HEK293T (cell line): ENCODE measurements around the gene TBC1D12.
"Not testable (repeated sequence)": the region's sequence is repeated elsewhere in the genome, so short reads cannot be mapped to it uniquely, and the experiment has no call there.

Source experiments
- CTCF ChIA-PET: fragments of 350-600 bp; formaldehyde crosslinking; extraction: SDS; loops from one replicate; lab custom pipeline; 2021; ENCODE audit warnings: antibody characterized with exemption, inconsistent platforms; lab: Yijun Ruan, JAX
- POLR2A ChIA-PET: fragments of 350-600 bp; formaldehyde crosslinking; extraction: SDS; loops from one replicate; lab custom pipeline; 2020; ENCODE audit warnings: antibody characterized with exemption, inconsistent platforms; lab: Yijun Ruan, JAX
- DNase-seq: peaks from one replicate; pipeline ENCODE4 v3.0.0; 2012; ENCODE audit warnings: mixed read lengths; ENCODE audit errors: extremely low spot score
- ARNT ChIP-seq: fragments of 450-650 bp; IDR thresholded peaks from 2 replicates; pipeline ENCODE4 v1.6.1; 2017; ENCODE audit warnings: mild to moderate bottlenecking
- BHLHE40 ChIP-seq: fragments of 450-650 bp; IDR thresholded peaks from 2 replicates; pipeline ENCODE4 v1.6.1; 2016; ENCODE audit warnings: mild to moderate bottlenecking, moderate library complexity, borderline replicate concordance
- CTBP1 ChIP-seq: fragments of 450-650 bp; IDR thresholded peaks from 2 replicates; pipeline ENCODE4 v1.6.1; 2016; ENCODE audit warnings: borderline replicate concordance
- ELF4 ChIP-seq: fragments of 450-650 bp; IDR thresholded peaks from 2 replicates; pipeline ENCODE4 v1.6.1; 2017; ENCODE audit warnings: antibody characterized with exemption
- FOXA1 ChIP-seq: fragments of 450-650 bp; IDR thresholded peaks from 2 replicates; pipeline ENCODE4 v1.6.1; 2016; ENCODE audit warnings: mild to moderate bottlenecking
- FOXK2 ChIP-seq: fragments of 450-650 bp; IDR thresholded peaks from 2 replicates; pipeline ENCODE4 v1.6.1; 2016; ENCODE audit warnings: mild to moderate bottlenecking
- FOXM1 ChIP-seq: fragments of 450-650 bp; IDR thresholded peaks from 2 replicates; pipeline ENCODE4 v1.6.1; 2017; ENCODE audit warnings: mild to moderate bottlenecking, borderline replicate concordance
- HDGF ChIP-seq: fragments of 450-650 bp; IDR thresholded peaks from 2 replicates; pipeline ENCODE4 v1.6.1; 2017; ENCODE audit warnings: antibody characterized with exemption, borderline replicate concordance
- L3MBTL2 ChIP-seq: fragments of 450-650 bp; conservative IDR thresholded peaks from 2 replicates; pipeline ENCODE4 v1.6.1; 2016; ENCODE audit warnings: mild to moderate bottlenecking
- LEF1 ChIP-seq: fragments of 450-650 bp; IDR thresholded peaks from 2 replicates; pipeline ENCODE4 v1.6.1; 2017; ENCODE audit warnings: mild to moderate bottlenecking, borderline replicate concordance
- NFRKB ChIP-seq: fragments of 450-650 bp; IDR thresholded peaks from 2 replicates; pipeline ENCODE4 v1.6.1; 2016; ENCODE audit warnings: mild to moderate bottlenecking, moderate library complexity
- SP1 ChIP-seq: fragments of 450-650 bp; IDR thresholded peaks from 2 replicates; pipeline ENCODE4 v1.6.1; 2017
- SUZ12 ChIP-seq: fragments of 450-650 bp; IDR thresholded peaks from 2 replicates; pipeline ENCODE4 v1.6.1; 2016; ENCODE audit warnings: mild to moderate bottlenecking
- TARDBP ChIP-seq: fragments of 450-650 bp; IDR thresholded peaks from 2 replicates; pipeline ENCODE4 v1.6.1; 2016
- ZNF384 ChIP-seq: fragments of 450-650 bp; IDR thresholded peaks from 2 replicates; pipeline ENCODE4 v1.6.1; 2016
- TF ChIP-seq, protein P1 (sequence below): fragments of 450-650 bp; IDR thresholded peaks from 2 replicates; pipeline ENCODE4 v1.6.1; 2016

Gene TBC1D12

DNA sequence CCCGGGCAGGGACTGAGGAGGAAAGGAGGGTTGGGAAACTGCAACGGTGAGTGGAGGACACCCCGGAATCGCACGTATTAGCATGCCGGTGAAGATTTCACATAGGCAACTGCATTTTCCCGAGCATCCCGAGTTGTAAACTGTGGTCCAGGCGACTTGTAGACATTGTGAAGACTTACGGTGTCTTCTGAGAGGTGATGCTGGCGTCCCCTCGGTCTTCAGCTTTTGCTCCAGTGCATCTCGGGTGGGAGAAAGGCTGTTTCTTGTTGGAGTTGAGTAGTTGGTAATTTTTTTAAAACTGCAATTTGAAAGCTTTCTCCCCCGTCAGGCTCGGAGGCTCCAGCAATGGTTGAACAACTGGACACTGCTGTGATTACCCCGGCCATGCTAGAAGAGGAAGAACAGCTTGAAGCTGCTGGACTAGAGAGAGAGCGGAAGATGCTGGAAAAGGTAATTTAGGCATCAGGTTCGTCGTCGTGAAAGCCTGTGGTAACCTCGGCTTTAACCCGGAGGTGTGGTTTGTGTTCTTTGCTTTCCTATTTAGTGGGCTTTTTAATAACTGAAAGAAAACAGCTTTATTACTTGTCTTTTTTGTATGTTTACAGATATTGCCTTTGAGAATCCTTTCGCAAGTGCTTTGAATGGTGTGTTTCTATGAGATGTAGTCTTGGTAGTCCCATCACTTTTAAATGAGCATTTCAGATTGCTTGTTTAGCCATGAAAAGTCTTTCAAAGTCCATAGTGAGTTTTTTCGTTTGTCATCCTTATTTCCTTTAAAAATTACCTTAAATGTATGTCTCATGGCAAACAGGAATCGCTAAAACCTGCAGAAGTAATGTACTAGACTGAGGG lies 143.9 kb downstream of the TBC1D12 start:
- CTCF ChIA-PET: no interaction called here

DNA sequence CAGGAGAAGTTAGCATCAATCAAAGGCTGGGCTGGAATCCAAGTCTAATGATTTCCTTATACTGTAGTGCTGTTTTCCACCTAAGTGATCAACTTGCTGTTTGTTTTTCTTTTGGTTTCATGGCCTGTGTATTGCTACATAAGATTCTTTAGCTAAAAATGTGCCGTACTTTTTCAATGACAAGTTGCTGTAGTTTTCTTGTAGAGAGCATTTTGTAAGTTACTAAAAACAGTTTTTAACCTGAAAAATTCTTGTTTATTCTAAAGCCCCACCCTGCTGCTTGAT lies 144.5 kb downstream of the TBC1D12 start:
- DNase-seq: no peak
- CTCF ChIA-PET: no interaction called here
- POLR2A ChIA-PET: interaction anchor here (0.9 to 2.8 kb wide), 3 partner anchors 9 to 63 kb away, joined by 3 to 11 read pairs (median 4); no protein-coding TSS in a partner anchor
- TF ChIP-seq FOXM1: no peak
- TF ChIP-seq, protein P1, sequence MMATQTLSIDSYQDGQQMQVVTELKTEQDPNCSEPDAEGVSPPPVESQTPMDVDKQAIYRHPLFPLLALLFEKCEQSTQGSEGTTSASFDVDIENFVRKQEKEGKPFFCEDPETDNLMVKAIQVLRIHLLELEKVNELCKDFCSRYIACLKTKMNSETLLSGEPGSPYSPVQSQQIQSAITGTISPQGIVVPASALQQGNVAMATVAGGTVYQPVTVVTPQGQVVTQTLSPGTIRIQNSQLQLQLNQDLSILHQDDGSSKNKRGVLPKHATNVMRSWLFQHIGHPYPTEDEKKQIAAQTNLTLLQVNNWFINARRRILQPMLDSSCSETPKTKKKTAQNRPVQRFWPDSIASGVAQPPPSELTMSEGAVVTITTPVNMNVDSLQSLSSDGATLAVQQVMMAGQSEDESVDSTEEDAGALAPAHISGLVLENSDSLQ: peak; percentile 63

More for the DNA sequence above, 143.9 kb downstream of the TBC1D12 start:
- no peak for TF ChIP-seq ARNT
- TF ChIP-seq FOXK2: no peak
- no peak for TF ChIP-seq TARDBP
- TF ChIP-seq NFRKB: no peak
- no peak for TF ChIP-seq BHLHE40
- no peak for TF ChIP-seq L3MBTL2
- TF ChIP-seq FOXA1: no peak
- no peak for TF ChIP-seq SUZ12
- TF ChIP-seq LEF1: no peak
- peak; percentile 28 for DNase-seq
- POLR2A ChIA-PET: interaction anchor here (0.6 to 2.8 kb wide), 12 partner anchors 8 to 429 kb away, joined by 3 to 11 read pairs (median 4); no protein-coding TSS in a partner anchor

DNA sequence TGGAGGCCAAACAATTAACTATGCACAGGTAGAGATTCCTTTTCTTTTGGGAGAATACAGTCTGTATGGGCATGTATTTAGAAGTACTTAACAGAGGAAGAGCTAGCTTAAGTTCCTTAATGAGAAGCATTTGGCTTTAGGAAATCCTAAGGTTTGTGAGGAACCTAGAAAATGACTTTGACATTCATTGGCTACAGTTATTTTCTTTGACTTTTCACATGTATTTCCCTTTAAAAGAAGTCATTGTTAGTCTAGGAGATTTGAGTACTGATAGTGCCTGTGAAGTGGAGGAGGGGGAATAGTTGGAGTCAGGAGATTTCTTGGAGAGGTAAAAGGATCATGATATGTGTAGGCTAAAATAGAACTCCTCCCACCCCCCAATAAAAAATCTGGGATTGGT lies 146.9 kb downstream of the TBC1D12 start:
- no peak for TF ChIP-seq FOXK2
- no peak for TF ChIP-seq SP1
- no peak for TF ChIP-seq LEF1
- no peak for TF ChIP-seq ZNF384
- no peak for TF ChIP-seq FOXM1
- no peak for TF ChIP-seq NFRKB
- TF ChIP-seq, protein P1: no peak
- no peak for TF ChIP-seq BHLHE40
- TF ChIP-seq FOXA1: no peak
- TF ChIP-seq ARNT: no peak
- no peak for DNase-seq
- CTCF ChIA-PET: interaction anchor here (0.6 kb wide), 1 partner anchor 15 kb away, joined by 3 read pairs; no protein-coding TSS in a partner anchor
- POLR2A ChIA-PET: no interaction called here

DNA sequence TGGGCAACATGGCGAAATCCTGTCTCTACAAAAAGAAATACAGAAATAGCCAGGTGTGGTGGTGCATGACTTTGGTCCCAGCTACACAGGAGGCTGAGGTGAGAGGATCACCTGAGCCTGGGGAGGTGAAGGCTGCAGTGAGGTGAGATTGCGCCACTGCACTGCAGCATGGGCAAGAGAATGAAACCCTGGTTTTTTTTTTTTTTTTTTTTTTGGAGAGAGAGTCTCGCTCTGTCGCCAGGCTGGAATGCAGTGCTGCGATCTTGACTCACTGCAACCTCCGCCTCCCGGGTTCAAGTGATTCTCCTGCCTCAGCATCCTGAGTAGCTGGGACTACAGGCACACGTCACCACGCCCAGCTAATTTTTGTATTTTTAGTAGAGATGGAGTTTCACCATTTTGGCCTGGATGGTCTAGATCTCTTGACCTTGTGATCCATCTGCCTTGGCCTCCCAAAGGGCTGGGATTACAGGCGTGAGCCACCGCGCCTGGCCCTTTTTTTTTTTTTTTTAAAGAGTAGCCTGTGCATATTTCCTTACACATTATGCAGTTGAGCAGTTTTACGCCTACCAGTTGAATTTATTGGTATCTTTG lies 165.5 kb downstream of the TBC1D12 start:
- DNase-seq, CTCF ChIA-PET, POLR2A ChIA-PET: not testable (repeated sequence)

DNA sequence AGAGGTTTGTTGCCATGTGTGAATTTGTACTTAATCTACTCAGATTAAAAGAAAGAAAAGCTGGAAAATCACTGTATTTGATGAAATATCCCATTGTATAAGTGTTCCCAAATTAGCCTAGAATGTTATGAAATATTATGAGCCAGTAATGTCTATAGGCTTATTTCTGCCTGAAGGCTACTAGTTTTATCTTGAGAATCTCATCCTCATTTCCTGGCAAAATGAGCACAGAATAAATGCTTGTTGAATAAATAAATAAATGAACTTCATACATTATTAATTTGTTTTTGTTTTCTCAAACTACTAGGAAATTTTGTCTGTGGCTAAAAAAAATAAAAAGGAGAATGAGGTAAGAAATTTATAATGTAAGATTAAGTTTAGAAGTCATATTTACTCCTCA lies 168.7 kb downstream of the TBC1D12 start:
- TF ChIP-seq LEF1 (no peak), ARNT (no peak), NFRKB (no peak), SUZ12 (no peak), TARDBP (no peak), FOXA1 (no peak), SP1 (no peak), L3MBTL2 (no peak), FOXK2 (no peak), ZNF384 (no peak), BHLHE40 (no peak), FOXM1 (no peak)
- TF ChIP-seq, protein P1: no peak
- no peak for DNase-seq
- ChIA-PET CTCF (no interaction called here), POLR2A (no interaction called here)

DNA sequence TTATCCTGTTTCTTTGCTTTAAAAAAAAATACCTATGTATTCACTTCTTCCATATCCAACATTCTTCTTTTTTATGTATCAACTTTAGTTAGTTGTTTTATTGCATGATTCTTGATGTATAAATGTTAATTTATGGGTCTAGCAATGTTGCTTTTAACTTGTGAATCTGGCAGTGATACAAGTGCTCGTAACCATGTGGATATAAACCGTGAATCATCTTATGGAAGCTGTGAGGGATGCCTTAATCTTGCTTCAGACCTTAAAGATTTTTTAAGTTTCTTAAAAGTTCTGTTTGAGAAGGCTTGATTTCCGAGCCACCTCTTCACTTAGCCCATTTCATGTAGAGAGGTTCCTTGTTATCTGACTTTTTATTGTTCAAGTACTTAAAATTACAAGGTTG lies 169.2 kb downstream of the TBC1D12 start:
- DNase-seq: no peak
- TF ChIP-seq ELF4 (no peak), SP1 (no peak), NFRKB (no peak), TARDBP (no peak), ZNF384 (no peak), LEF1 (no peak), CTBP1 (no peak), BHLHE40 (no peak), ARNT (no peak), HDGF (no peak)
- TF ChIP-seq, protein P1: no peak
- ChIA-PET CTCF (no interaction called here), POLR2A (no interaction called here)
